Stimulated activated CD4-positive, alpha-beta T cell treated with anti-CD3 and anti-CD28 coated beads, Interleukin-15, amount 100 ng/mL, for 1 hour (primary cell): ENCODE results near the gene KCNH2.

Experiments
- DNase-seq, 2 donors: peaks; one replicate each; pipeline ENCODE4 v3.0.0-alpha.2; 2020; ENCODE audit warnings: low read depth in 1 of 2, low spot score in 1 of 2

The KCNH2 gene

DNA sequence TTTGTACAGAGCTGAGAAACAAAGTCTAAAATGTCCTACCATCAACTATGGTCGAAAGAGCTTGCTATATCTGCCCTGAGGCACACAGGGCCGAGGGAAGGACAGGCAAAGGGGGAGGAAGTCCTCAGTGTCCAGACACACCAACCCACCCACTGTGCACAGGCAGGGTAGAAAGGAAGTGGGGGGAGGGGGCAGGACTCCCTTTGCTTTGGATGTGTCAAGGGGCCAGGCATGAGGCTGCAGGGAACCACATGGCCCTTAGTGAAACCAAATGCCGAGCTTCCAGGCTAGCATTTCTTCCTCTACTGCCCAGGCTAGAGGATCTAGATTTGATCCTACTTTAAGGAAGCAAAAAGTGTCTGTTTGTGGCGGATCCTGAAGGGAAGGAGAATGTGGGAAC, 28.6 kb downstream of the KCNH2 start:
- DNase-seq, result no peak

DNA sequence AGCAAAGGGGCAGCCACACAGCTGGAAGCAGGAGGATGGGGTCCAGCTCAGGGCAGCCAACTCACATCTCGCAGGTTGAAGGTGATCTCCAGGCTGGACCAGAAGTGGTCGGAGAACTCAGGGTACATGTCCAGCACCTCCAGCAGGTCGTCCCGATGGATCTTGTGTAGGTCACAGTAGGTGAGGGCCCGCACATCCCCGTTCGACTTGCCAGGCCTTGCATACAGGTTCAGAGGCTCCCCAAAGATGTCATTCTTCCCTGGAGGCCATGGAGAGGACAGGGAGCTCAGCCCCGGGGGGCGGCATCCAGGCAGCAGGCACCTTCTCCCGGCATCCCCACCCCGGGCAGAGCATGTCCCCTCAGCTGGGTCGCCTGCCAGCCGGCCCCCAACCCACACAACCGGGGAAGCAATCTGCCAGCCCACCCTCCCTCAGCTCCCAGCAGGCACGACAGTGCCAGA, 29.3 kb downstream of the KCNH2 start:
- no peak for DNase-seq

DNA sequence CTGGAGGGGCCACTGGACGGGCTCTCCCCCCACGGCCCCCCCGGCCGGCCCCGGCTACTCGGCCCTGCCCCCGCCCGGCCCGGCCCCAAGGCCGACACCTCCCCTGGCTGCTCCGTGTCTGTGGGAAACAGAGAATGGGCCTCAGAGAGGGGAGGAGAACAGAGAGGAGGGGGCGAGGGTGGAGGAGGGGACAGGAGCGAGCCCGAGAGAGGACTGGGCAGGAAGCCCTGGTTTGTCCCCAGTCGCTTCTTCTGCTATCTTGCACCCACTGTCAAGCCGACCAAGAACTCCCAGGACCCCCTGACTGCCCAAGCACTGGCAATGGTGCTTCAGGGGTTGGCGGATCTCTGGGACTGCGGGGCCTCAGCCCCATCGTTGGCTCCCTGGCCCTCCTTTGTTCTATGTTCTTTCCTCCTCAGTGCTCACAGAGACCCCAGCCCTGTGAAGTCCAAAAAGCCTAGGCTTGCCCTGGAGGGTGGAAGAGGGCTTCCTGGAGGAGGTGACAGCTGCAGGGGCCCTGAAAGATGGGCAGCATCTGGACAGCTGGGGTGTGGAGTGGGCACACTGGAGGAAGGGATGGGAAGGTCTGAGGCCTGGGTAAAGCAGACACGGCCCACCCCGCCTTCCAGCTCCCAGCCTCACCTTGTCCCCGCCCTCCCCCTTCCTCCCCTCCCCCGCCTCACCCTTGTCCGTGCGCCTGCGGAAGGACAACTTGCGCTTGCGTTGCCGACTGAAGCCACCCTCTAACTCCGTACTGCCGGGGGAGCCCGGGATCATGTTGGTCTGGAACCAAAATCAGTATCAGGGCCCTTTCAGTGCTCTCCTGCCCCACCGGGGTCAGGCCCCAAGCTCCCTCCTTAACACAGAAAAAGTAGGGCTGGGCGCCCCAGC, 30.1 kb downstream of the KCNH2 start:
- DNase-seq, result no peak

DNA sequence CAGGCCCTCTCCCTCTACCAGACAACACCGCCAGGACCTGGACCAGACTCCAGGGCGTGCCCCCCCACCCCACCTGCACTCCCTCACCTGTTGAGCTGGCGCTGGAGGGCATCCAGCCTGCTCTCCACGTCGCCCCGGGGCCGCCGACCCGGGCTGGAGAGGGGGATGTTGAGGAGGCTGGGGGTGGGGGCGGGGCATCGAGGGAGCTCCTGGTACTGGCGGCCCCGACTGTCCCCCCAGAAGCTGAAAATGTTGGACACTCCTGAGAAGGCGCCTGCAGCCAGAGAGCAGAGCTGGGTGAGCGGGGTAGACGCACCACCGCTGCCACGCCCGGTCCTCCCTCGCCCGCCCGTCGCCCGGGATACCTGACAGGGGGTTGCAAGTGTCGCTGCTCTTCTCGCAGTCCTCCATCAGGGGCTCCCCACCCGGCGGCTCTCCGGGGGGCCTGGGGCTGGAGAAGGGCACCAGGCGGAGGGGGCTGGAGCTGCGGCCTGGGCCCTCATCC, 30.8 kb downstream of the KCNH2 start:
- DNase-seq, result no peak

DNA sequence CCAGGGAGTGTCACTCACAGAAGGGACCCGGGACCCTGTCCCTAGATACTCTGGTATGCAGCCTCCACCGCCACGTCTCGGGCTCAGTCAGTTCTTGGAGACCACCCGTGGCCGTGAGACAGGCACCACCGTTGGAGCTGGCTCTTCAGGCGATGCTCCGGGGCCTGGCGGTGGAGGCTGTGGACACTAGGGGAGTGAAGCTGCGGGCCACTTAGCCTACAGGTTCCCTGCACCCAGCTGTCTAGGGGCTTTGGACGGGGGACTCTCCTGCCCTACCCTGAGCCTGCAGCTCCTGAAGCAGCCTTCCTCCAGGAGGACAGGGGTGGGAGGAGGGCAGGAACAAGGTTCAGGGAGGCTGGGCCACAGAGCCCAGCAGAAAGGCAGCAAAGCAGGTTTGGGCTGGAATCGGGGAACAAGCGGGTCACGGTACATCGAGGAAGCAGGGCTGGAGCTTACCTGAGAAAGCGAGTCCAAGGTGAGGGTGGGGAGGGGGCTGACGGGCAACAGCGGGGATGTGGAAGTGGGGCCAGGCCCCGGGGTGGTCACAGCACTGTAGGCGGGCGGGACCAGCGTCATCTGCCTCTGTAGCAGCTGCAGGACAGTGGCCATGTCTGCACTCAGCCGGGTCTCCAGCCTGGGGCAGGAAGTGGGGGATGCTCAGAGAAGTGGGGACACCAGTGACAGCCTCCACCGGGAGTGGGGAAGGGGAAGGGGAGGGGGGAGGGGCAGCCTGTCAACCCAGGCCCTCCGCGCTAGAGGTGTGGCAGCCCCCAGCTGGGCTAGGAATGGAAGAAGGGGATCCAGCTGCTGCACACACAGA, 31.5 kb downstream of the KCNH2 start:
- DNase-seq, result no peak

DNA sequence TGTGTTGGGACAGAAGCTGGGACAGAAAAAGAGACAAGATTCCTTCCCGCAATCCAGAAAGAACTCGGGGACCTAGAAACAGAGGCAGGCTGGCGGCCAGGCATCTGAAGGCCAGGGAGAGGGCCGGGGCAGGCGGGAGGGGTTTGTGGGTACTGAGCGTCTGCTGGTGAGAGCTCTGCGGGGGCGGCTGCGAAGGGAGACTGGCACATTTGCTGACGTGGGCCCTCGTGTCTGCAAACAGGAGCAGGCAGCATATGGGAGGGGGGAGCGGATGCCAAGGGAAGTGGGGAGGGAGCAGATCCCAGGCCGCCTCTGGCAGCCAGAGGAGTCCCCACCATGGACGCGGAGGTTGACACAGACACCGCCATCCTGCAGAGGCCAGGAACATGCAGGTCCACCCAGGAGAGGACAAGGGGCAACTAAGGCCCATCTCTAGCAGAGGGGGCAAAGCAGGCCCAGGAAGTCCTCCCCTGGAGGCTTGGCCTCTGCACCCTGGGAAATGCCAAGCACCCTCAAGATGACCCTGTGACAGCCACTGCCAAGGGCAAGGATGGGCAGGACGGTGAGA, 32.2 kb downstream of the KCNH2 start:
- no peak for DNase-seq

DNA sequence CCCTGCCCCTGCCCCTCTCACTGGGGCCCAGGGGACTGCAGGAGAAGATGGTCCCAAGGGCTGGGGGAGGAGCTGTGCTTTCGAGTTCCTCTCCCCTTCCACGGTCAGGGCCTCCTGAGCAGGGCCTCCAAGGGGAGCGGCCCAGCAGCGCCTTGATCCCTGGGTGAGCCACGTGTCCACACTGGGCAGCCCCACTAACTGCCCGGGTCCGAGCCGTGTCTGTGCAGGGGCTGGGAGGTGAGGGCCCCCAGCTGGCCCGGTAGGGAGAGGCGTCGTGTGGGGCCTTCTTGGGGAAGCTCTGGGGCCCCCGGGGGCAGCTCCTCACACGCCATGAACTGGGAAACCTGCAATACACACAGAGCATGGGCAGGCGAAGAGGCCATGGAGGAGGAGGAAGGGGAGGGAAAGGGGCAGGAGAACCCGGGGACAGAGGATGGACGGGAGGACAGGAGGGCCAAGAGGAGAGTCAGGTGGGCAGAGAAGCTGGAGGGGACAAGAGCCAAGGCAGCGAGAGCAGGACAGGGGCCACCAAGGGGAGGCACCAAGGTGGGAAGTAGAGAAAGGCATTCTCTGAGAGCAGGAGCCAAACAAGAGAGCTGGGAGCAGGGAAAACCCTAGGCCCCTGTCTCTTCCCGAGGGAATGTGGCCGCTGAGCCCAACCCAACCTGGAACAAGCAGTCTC, 32.8 kb downstream of the KCNH2 start:
- DNase-seq, result no peak

DNA sequence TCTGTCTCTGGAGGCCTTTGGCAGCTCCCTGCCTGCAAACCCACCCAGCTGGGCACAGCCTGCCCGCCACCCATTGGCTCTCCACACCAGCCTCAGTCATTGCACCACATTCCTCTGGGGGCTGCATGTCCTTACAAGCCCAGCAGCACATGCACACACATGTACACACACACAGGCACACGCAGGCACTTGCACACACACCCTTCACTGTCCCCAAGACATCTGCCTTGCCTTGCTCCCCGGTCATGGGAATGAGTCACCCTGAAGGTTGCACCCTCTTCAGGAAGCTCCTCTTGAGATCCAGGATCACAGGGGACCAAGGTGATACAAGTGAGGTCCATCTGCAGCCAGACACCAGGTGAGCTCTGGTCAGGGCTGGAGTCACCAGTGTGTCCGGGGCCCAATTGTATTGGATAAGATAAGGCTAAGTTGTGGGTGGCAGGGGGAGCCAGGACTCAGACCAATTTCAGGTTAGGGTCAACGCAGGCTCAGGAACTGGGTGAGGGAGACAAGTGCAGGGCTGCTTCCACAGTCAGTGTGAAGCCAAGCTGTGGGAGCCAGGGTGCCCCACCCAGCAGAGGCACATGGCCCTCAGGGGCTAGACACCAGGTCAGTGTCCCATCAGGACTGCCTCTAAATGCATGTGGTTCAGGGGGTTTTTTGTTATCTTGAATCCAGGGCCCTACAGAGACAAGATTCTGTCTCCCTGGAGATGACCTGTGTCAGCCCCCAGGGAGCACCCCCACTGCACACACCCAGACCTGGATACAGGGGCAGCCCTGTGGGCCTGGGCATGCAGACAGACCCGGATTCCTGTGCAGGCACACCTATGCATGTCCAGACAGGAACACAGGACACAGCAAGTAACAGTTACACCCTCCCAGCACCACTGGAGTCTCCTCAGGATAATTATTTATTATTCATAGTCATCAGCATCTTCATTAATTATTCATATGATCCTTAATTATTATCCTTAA, 33.8 kb downstream of the KCNH2 start:
- DNase-seq, result no peak

DNA sequence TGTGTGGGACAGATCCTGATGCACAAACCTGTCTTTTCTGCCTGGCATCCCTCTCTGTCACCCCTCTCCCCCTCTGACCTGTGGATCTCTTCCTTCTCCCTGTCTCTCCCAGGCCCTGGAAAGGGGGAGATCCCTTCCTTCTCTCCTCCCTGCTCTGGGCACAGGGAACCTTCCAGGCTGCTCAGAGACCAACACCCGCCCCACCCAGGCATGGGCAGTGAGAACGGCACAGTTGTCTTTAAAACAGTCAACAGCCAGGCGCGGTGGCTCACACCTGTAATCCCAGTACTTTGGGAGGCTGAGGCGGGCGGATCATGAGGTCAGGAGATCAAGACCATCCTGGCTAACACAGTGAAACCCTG, 34.7 kb downstream of the KCNH2 start:
- no peak for DNase-seq

DNA sequence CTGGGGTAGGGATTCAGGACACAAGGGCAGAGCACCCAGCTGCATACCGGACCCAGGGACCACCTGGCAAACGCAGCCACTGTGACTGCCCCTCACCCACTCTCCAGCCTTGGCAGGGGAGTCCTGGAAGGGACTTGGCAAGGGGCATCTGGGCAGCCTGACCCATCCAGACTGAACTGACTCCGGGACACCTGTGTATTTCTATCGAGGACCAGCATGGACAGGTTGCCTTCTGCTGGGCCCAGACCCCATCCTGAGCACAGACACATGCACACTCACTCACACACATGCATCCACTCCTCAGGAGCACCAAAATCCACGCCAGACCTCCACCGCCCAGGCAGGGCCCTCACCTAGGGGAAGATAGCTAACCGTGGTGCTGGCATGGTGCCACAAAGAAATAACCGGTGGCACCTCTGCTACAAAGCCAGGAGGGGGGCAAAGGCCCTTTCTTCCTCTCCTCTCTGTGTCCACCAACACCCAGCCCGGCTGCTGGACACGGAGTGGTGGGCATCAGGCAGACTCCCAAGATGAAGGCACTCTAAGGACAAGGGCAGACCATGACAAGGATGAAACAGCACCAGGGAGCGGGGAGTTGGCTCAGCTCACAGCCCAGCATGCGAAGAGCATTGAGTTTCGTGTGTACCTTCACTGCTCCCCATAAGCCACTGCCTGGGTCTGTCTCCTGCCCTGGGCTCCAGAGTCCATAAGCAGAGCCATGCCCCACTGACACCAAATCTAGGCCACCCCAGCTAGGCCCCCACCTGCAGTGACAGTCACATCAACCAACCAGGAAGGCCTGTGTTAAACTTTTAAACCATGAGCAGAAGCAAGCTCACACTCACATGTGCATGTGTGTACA, 35.3 kb downstream of the KCNH2 start:
- DNase-seq, result no peak

DNA sequence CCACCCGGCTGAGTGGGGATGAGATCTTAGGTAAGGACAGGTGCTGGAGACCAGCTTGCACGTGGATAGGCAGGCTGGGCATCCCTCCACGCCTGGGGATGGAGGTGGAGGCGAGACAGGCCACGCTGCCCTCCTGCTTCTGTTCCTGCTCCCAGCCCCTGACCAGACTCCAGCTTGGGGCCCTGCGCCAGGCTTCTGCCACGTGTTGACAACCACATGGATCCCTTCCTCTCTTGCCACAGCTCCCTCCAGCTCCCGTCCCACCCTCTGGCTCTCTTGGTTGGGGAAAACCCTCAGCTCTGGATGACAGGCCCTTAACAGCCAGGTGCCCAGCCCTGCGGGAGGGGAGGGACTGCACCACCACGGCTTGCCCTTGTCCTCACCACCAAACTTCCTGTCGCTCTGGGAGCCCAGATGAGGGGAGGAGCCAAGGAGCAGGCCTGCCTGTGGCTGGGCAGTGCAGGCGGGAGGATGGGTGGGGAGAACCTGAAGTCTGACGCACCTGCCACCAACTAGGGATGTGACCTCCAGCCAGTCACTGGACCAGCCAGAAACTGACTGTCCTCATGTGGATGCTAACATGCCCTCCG, 36.0 kb downstream of the KCNH2 start:
- DNase-seq, result peak in 1 of 2 donors; percentile 14

DNA sequence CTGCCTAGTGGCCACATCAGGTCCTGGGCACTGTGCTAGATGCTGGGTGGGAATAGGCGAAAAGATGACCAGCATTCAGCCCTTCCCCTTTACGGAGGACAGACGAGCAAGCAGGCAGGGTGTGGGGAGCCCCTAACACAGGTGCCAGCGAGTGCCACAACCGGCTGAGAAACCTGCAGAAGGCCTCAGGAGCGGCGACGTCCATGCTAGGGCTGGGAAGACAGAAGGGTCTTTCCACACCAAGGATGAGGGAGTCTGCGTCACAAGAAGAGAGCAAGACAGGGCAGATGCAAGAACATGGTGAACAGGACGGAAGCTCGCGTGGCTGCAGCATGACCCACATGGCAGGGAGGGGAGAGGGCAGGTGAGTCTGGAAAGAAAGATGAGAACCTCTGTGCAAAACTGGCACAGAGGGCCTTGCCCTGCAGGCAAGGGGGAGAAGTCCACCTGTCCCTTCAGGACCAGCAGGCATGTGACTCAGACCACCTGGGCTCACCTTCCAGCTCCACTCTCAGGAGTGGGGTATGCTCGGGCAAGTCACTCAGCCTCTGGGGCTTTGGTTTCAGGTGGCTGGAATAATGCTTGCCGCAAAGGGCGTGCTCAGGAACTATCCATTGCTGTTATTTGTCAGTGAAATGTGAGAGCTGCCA, 36.6 kb downstream of the KCNH2 start:
- no peak for DNase-seq

DNA sequence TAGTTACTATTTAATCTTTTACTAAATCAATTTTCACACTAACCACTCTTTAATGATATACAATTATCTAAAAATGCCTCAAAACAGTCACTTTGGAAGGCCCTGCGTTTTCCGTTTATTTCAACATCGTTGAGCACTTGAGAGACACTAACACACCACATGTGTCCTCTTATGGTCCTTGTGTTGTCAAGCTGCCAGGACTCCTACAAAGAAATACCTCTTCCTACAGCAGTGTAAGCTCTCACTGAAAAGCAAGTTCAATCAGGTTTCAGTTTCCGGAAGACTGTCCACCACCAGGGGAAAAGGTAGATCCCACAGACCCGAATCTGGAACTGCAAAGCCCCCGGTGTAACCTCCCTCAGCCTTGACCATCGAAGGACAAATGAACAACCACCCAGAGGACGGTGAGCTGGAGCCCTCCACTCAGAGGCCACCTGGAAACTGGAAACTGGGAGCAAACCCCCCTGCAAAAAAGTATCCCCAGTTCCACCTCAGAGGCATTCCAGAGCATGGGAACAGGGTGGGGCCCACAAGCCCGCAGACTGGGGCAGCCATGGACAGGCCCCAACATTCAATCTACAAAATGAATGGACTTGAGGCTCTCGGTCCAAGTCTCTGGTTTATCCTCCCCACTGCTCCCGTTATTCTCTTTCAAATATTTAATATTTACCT, 37.6 kb downstream of the KCNH2 start:
- no peak for DNase-seq

DNA sequence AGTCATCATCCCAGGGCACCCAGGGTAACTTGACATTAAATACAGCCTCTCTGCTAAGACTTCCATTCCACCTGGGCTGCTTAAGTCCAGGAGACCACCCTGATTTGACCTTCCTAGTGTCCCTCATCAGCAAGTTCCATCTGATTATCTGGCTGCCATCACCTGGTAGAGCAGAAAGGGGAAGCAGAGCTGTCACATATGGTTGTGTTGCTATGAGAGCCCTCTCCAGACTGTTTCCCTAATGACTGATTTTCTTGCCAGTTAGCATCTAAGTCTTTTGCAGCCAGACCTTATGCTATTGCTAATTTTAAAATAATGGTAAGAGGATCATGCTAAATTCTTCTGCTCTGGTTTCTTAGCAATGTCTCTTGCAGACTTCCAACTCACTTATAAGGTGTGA, 38.7 kb downstream of the KCNH2 start:
- DNase-seq, result no peak

DNA sequence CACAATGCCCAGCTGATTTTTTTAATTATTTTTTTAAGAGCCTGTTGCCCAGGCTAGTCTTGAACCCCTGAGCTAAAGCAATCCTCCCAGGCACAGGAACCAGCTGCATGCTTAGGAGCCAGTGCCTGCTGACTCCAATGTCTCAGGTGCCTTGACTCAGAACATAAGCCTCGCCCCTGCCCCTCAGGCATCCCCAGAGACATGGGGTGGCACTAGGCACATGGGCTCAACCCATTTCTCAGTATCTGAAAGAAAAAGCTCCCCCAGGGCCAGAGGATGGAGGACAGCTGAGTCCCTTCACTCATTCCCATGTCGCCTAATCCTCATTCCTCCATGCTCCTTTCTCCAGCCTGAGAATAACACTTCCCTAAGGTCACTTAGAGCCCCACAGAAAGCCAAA, 39.1 kb downstream of the KCNH2 start:
- DNase-seq, result no peak

DNA sequence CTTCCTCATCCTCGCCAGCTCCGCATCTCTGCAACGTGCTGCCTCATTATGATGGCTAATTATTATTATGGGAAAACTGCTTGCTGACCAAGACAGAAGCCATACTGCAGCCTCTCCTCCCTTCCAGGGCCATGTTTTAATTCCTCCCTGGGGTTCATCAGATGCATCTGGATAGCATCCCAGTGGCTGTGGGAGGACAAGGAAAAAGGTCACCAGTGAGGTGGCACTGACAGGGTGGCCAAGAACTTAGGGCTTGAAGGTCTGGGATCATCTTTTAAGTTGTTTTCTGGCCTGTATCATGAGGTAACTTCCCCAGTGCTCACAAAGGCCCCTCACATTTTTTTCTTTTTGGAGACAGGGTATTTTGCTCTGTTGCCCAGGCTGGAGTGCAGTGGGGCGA, 39.6 kb downstream of the KCNH2 start:
- no peak for DNase-seq

DNA sequence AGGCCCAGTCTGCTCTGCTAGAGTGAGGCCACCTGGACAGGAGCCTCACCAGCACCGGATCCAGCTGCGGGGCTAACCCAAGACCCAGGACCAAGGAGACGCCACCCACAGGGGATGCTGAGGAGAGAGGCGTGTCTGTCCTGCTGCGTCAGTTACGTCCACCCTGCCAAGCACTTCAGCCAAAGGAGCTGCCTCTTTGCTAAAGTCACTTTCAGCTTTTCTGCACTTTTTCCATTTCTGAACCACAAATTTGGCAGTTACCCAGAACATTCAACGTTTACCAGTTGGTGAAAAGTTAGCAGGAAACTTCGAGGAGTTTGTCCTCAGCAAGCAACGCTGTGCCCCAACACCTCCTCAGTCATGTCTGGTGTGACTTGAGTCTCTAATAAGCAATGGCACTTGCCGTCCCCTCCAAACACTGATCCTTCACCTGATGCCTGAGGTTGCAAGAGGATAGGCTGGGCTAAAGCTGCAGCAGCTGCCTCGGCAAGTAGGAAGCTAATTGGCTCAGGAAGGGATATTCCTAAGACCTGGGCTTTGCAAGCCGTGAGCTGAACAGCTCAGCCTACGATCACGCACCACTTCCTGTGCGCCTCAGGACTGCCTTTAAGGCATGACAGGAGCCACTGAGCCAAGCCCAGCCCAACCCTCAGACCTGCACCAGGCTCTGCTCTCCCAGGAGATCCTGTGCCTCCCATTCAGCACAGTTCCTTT, 40.1 kb downstream of the KCNH2 start:
- DNase-seq, result no peak
